Stimulated activated CD8-positive, alpha-beta memory T cell treated with anti-CD3 and anti-CD28 coated beads, Interleukin-2, amount 100 ng/mL, for 48 hours (primary cell): ENCODE results near the gene ZFHX2.

Experiments used
- DNase-seq, 2 donors: peaks; one replicate each; pipeline ENCODE4 v3.0.0-alpha.2; 2020; ENCODE audit warnings: low read depth in 2 of 2

ZFHX2 gene

GRCh38 chr14:23559926-23560520 is 8.5 kb upstream of the ZFHX2 start:
- DNase-seq = no peak

- peak; percentile 59 to 66 for DNase-seq
Observed at GRCh38 chr14:23559010-23559925, 7.7 kb upstream of the ZFHX2 start.

- DNase-seq = no peak
Observed at GRCh38 chr14:23558346-23559009, 6.9 kb upstream of the ZFHX2 start.

GRCh38 chr14:23557946-23558345 is 6.4 kb upstream of the ZFHX2 start:
- no peak for DNase-seq

GRCh38 chr14:23557521-23557920 is 6.0 kb upstream of the ZFHX2 start:
- DNase-seq = no peak

- no peak for DNase-seq
Observed at GRCh38 chr14:23556700-23557440, 5.3 kb upstream of the ZFHX2 start.

- DNase-seq = peak; percentile 86 to 90
Observed at GRCh38 chr14:23555882-23556699, 4.5 kb upstream of the ZFHX2 start, which contains the start of gene THTPA. Gene THTPA, plus strand, starts transcription at chr14:23556271. Its CDS starts 487 bp downstream, at chr14:23556758.

GRCh38 chr14:23555533-23555881 is 3.9 kb upstream of the ZFHX2 start:
- no peak for DNase-seq

- no peak for DNase-seq
Observed at GRCh38 chr14:23550812-23551265, 726 bp downstream of the ZFHX2 start.

- DNase-seq = no peak
Observed at GRCh38 chr14:23550131-23550811, 1.3 kb downstream of the ZFHX2 start.

GRCh38 chr14:23548351-23549318 is 2.9 kb downstream of the ZFHX2 start:
- DNase-seq = no peak

GRCh38 chr14:23547924-23548323 is 3.6 kb downstream of the ZFHX2 start:
- DNase-seq = no peak

GRCh38 chr14:23546450-23547035 is 5.0 kb downstream of the ZFHX2 start:
- no peak for DNase-seq

GRCh38 chr14:23545740-23546365 is 5.7 kb downstream of the ZFHX2 start:
- no peak for DNase-seq

GRCh38 chr14:23544511-23545447 is 6.8 kb downstream of the ZFHX2 start:
- DNase-seq = no peak

GRCh38 chr14:23543403-23543802 is 8.2 kb downstream of the ZFHX2 start:
- no peak for DNase-seq

GRCh38 chr14:23542261-23542660 is 9.3 kb downstream of the ZFHX2 start:
- DNase-seq = no peak
